Ishikawa (cell line): ENCODE results near the gene MCM9.

Experiments used
- CEBPB ChIP-seq: IDR thresholded peaks from 2 replicates; pipeline ENCODE4 v1.6.1; 2012
- EGR1 ChIP-seq: IDR thresholded peaks from 2 replicates; pipeline ENCODE4 v1.6.1; 2012
- MAX ChIP-seq: IDR thresholded peaks from 2 replicates; pipeline ENCODE4 v1.6.1; 2012
- YY1 ChIP-seq: IDR thresholded peaks from 2 replicates; pipeline ENCODE4 v1.6.1; 2012; ENCODE audit warnings: low read depth
- TF ChIP-seq, protein P1 (sequence below): IDR thresholded peaks from 2 replicates; pipeline ENCODE4 v1.6.1; 2012; ENCODE audit warnings: low read depth, mild to moderate bottlenecking

DNA sequence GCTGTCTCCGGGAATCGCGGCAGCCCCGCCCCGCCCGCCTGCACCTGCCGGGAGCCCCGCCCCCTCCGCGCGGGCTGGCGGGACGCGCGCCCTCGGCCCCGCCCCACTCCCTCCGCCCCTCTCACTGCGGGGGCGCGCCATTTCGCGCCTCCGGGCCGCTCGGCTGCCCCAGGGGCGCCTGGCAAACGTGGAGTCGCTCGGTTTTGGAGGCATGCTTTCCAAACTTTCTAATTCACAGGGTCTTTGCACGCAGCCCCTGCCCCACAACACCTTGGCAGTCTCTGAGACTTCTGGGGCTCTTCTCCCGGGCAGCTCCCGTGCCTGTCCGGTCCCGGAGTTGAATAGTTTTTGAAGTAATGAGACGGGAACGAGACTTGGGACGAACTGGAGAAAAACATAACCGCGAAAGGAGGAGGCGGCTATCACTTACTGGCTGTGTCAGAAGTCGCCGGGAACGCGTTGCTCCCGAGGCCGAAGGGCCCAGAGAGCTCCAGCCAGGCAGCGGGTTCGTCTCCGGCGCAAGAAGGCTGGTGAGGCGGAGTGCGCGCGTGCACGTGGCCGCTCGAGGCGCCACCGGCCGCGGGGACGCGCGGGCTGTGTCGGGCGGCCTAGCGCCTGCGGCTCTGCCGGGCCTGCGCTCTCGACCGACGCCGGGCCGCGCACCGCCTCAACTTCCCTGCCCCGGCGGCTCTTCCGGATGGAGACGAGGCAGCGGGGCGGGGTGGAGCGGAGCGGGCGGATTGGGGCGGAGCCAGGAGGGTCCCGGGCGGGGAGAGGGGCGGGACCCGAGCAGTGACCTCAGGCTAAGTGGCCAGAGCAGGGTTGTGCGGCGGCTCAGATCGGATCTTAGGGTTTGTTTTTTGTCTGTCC lies at the start of gene MCM9:
- TF ChIP-seq CEBPB (no peak), YY1 (peak; percentile 56; the same call in 1 of the 2 replicates), EGR1 (peak; percentile 76), MAX (peak; percentile 79)
- TF ChIP-seq, protein P1, sequence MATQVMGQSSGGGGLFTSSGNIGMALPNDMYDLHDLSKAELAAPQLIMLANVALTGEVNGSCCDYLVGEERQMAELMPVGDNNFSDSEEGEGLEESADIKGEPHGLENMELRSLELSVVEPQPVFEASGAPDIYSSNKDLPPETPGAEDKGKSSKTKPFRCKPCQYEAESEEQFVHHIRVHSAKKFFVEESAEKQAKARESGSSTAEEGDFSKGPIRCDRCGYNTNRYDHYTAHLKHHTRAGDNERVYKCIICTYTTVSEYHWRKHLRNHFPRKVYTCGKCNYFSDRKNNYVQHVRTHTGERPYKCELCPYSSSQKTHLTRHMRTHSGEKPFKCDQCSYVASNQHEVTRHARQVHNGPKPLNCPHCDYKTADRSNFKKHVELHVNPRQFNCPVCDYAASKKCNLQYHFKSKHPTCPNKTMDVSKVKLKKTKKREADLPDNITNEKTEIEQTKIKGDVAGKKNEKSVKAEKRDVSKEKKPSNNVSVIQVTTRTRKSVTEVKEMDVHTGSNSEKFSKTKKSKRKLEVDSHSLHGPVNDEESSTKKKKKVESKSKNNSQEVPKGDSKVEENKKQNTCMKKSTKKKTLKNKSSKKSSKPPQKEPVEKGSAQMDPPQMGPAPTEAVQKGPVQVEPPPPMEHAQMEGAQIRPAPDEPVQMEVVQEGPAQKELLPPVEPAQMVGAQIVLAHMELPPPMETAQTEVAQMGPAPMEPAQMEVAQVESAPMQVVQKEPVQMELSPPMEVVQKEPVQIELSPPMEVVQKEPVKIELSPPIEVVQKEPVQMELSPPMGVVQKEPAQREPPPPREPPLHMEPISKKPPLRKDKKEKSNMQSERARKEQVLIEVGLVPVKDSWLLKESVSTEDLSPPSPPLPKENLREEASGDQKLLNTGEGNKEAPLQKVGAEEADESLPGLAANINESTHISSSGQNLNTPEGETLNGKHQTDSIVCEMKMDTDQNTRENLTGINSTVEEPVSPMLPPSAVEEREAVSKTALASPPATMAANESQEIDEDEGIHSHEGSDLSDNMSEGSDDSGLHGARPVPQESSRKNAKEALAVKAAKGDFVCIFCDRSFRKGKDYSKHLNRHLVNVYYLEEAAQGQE = no peak
